ENCODE measurements around the gene DDX21.
"Not testable (repeated sequence)": the region's sequence is repeated elsewhere in the genome, so short reads cannot be mapped to it uniquely, and the experiment has no call there.

The DDX21 gene

GRCh38 chr10:69007260-69007659 lies 51.3 kb downstream of the DDX21 start:
- Histone ChIP-seq H3K79me2 (ENCODE audit: insufficient read depth, low read length) (no peaks in the 10 kb centered on the region), H3K4me1 (ENCODE audit: insufficient read depth, low read length, poor library complexity, severe bottlenecking) (peaks cover 4% of the 10 kb centered on the region), H3F3A (ENCODE audit: low read depth) (no peaks in the 10 kb centered on the region), H3K9me2 (replicated peaks; ENCODE audit: low read depth, low read length) (no peaks in the 10 kb centered on the region), H3K9me3 (ENCODE audit: insufficient read depth, low read depth, low read length) (no peaks in the 10 kb centered on the region), H3K9ac (ENCODE audit: low read depth, low read length, poor library complexity, severe bottlenecking) (no peak overlapping the region), H3K4me2 (ENCODE audit: low read depth, low read length, poor library complexity, severe bottlenecking) (no peak overlapping the region), H3K27me3 (ENCODE audit: insufficient read depth, low read length, poor library complexity, severe bottlenecking) (no peaks in the 10 kb centered on the region), H3K4me3 (ENCODE audit: low read length, poor library complexity, severe bottlenecking) (no peak overlapping the region), H3K36me3 (ENCODE audit: insufficient read depth, low read length) (peaks cover 49% of the 10 kb centered on the region; the same call in 1 of the 2 replicates), H4K20me1 (ENCODE audit: insufficient read depth, low read length, poor library complexity, severe bottlenecking) (no peaks in the 10 kb centered on the region), H2AFZ (ENCODE audit: low read length) (no peak overlapping the region)
- TF ChIP-seq, protein P1, sequence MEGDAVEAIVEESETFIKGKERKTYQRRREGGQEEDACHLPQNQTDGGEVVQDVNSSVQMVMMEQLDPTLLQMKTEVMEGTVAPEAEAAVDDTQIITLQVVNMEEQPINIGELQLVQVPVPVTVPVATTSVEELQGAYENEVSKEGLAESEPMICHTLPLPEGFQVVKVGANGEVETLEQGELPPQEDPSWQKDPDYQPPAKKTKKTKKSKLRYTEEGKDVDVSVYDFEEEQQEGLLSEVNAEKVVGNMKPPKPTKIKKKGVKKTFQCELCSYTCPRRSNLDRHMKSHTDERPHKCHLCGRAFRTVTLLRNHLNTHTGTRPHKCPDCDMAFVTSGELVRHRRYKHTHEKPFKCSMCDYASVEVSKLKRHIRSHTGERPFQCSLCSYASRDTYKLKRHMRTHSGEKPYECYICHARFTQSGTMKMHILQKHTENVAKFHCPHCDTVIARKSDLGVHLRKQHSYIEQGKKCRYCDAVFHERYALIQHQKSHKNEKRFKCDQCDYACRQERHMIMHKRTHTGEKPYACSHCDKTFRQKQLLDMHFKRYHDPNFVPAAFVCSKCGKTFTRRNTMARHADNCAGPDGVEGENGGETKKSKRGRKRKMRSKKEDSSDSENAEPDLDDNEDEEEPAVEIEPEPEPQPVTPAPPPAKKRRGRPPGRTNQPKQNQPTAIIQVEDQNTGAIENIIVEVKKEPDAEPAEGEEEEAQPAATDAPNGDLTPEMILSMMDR (conservative IDR thresholded peaks at IDR 0.05; ENCODE audit: low read length), result peak; percentile 23; the same call in 1 of the 2 replicates
- no peak for TF ChIP-seq EZH2phosphoT487 (IDR thresholded peaks at IDR 0.05; ENCODE audit: borderline replicate concordance)

DNA sequence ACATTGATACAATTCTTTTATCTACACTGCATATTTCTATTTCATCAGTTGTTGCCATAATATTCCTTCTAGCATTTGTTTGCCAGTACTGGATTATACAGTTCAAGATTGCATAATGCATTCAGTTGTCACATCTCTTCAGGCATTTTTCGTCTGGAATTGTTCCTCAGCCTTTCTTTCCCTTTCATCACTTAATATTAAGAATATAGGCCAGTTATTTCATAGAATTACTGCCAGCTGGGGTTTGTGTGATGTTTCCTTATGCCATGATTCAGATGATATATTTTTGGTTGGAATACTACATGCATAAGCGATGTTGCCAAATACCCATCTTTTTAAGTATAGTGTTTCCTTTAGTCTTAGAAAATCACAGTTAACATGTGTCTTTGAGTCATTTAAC lies 53.4 kb downstream of the DDX21 start:
- no peak for TF ChIP-seq EZH2phosphoT487 (IDR thresholded peaks at IDR 0.05; ENCODE audit: borderline replicate concordance)
- TF ChIP-seq, protein P1 (conservative IDR thresholded peaks at IDR 0.05; ENCODE audit: low read length), result no peak
- no peaks in the 10 kb centered on the region for H4K20me1 ChIP-seq (ENCODE audit: insufficient read depth, low read length, poor library complexity, severe bottlenecking)
- H3K9ac ChIP-seq (ENCODE audit: low read depth, low read length, poor library complexity, severe bottlenecking), result no peak overlapping the region
- H2AFZ ChIP-seq (ENCODE audit: low read length), result no peak overlapping the region
- H3K4me3 ChIP-seq (ENCODE audit: low read length, poor library complexity, severe bottlenecking), result no peak overlapping the region
- H3K36me3 ChIP-seq (ENCODE audit: insufficient read depth, low read length), result peaks cover 62% of the 10 kb centered on the region; the same call in 1 of the 2 replicates
- H3K4me2 ChIP-seq (ENCODE audit: low read depth, low read length, poor library complexity, severe bottlenecking), result no peak overlapping the region
- H3K9me2 ChIP-seq (replicated peaks; ENCODE audit: low read depth, low read length), result no peaks in the 10 kb centered on the region
- H3K9me3 ChIP-seq (ENCODE audit: insufficient read depth, low read depth, low read length), result no peaks in the 10 kb centered on the region
- no peaks in the 10 kb centered on the region for H3K79me2 ChIP-seq (ENCODE audit: insufficient read depth, low read length)
- H3K27me3 ChIP-seq (ENCODE audit: insufficient read depth, low read length, poor library complexity, severe bottlenecking), result no peaks in the 10 kb centered on the region
- H3K4me1 ChIP-seq (ENCODE audit: insufficient read depth, low read length, poor library complexity, severe bottlenecking), result peaks cover 4% of the 10 kb centered on the region
- no peaks in the 10 kb centered on the region for H3F3A ChIP-seq (ENCODE audit: low read depth)

DNA sequence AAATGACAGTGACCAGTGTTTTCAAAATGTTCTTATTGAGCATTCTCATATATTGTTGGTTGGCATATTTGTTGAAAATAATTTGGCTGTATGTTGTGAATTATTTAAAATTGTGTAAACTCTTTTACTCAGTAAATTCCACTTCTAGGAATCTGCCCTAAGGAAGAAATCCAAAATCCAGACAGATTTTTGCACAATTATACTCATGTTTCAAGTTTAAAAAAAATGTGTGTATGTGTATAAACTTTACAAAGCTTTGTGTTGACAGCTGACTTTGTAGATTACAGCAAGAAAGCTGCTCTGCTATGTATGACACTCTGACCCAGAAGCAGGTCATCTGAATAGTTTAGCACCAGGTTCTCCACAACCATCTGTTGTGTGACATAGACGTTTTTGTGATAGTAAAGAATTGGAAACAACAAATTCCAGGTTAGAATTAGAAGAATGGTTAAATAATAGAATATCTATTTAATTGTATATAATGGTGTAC lies 54.2 kb downstream of the DDX21 start:
- H3K9me3 ChIP-seq (ENCODE audit: insufficient read depth, low read depth, low read length), result no peaks in the 10 kb centered on the region
- H3F3A ChIP-seq (ENCODE audit: low read depth), result no peaks in the 10 kb centered on the region
- H3K36me3 ChIP-seq (ENCODE audit: insufficient read depth, low read length), result peaks cover 64% of the 10 kb centered on the region; the same call in 1 of the 2 replicates
- no peaks in the 10 kb centered on the region for H4K20me1 ChIP-seq (ENCODE audit: insufficient read depth, low read length, poor library complexity, severe bottlenecking)
- H3K9ac ChIP-seq (ENCODE audit: low read depth, low read length, poor library complexity, severe bottlenecking), result no peak overlapping the region
- H3K79me2 ChIP-seq (ENCODE audit: insufficient read depth, low read length), result no peaks in the 10 kb centered on the region
- H2AFZ ChIP-seq (ENCODE audit: low read length), result no peak overlapping the region
- no peak overlapping the region for H3K4me3 ChIP-seq (ENCODE audit: low read length, poor library complexity, severe bottlenecking)
- TF ChIP-seq, protein P1 (conservative IDR thresholded peaks at IDR 0.05; ENCODE audit: low read length), result no peak
- TF ChIP-seq EZH2phosphoT487 (IDR thresholded peaks at IDR 0.05; ENCODE audit: borderline replicate concordance), result no peak
- H3K4me2 ChIP-seq (ENCODE audit: low read depth, low read length, poor library complexity, severe bottlenecking), result no peak overlapping the region
- H3K9me2 ChIP-seq (replicated peaks; ENCODE audit: low read depth, low read length), result no peaks in the 10 kb centered on the region
- no peaks in the 10 kb centered on the region for H3K27me3 ChIP-seq (ENCODE audit: insufficient read depth, low read length, poor library complexity, severe bottlenecking)
- H3K4me1 ChIP-seq (ENCODE audit: insufficient read depth, low read length, poor library complexity, severe bottlenecking), result peaks cover 4% of the 10 kb centered on the region

DNA sequence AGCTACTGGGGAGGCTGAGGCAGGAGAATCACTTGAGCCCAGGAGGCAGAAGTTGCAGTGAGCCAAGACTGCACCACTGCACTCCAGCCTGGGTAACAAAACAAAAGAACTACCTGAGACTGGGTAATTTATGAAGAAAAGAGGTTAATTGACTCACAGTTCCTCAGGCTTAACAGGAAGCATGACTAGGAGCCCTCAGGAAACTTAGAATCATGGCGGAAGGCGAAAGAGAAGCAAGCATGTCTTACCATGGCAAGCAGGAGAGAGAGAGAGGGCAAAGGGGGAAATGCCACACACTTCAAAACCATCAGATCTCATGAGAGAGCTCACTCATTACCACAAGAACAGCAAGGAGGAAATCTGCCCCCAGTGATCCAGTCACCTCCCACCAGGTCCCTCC lies 56.8 kb downstream of the DDX21 start:
- not testable (repeated sequence) for H2AFZ ChIP-seq (ENCODE audit: low read length); H3K4me1 ChIP-seq (ENCODE audit: insufficient read depth, low read length, poor library complexity, severe bottlenecking); H3K9ac ChIP-seq (ENCODE audit: low read depth, low read length, poor library complexity, severe bottlenecking); H4K20me1 ChIP-seq (ENCODE audit: insufficient read depth, low read length, poor library complexity, severe bottlenecking); H3K4me3 ChIP-seq (ENCODE audit: low read length, poor library complexity, severe bottlenecking); H3F3A ChIP-seq (ENCODE audit: low read depth); H3K9me2 ChIP-seq (replicated peaks; ENCODE audit: low read depth, low read length); H3K27me3 ChIP-seq (ENCODE audit: insufficient read depth, low read length, poor library complexity, severe bottlenecking); H3K79me2 ChIP-seq (ENCODE audit: insufficient read depth, low read length); H3K9me3 ChIP-seq (ENCODE audit: insufficient read depth, low read depth, low read length); H3K4me2 ChIP-seq (ENCODE audit: low read depth, low read length, poor library complexity, severe bottlenecking)
- peaks cover 59% of the 10 kb centered on the region; the same call in 1 of the 2 replicates for H3K36me3 ChIP-seq (ENCODE audit: insufficient read depth, low read length)

Data from Loucy (cell line).